Nephron (organoid): ENCODE results near the gene TTC1.

Experiments
- H3K27ac Mint-ChIP-seq, 3 experiments: 2 replicates each; pipeline ENCODE4 v1.8.0; 2020; ENCODE audit warnings: mixed read lengths in 3 of 3, mild to moderate bottlenecking in 2 of 3, moderate library complexity in 1 of 3
- H3K27me3 Mint-ChIP-seq: 2 replicates; pipeline ENCODE4 v1.8.0; 2021; ENCODE audit warnings: low read depth, mild to moderate bottlenecking, moderate library complexity, mixed read lengths
- H3K36me3 Mint-ChIP-seq: 2 replicates; pipeline ENCODE4 v1.8.0; 2020; ENCODE audit warnings: low read depth, mixed read lengths
- H3K4me1 Mint-ChIP-seq: 2 replicates; pipeline ENCODE4 v1.8.0; 2020; ENCODE audit warnings: mixed read lengths
- H3K4me3 Mint-ChIP-seq, 3 experiments: 2 replicates each; pipeline ENCODE4 v1.8.0; 2020; ENCODE audit warnings: mild to moderate bottlenecking in 3 of 3, mixed read lengths in 3 of 3, moderate library complexity in 2 of 3
- H3K9me3 Mint-ChIP-seq: 2 replicates; pipeline ENCODE4 v1.8.0; 2020; ENCODE audit warnings: mixed read lengths
- CTCF ChIP-seq, 3 experiments: fragments of 200-600 bp; sonication (generic); IDR thresholded peaks; one replicate each; pipeline ENCODE4 v1.5.0; 2021; ENCODE audit warnings: antibody characterized with exemption in 3 of 3; ENCODE audit not compliant: unreplicated experiment in 3 of 3

TTC1 gene

GRCh38 chr5:160040471-160040835 lies 31.5 kb downstream of the TTC1 start:
- Mint-ChIP-seq H3K9me3 (no peaks in the 10 kb centered on the region), H3K4me3 (no peak overlapping the region), H3K36me3 (peaks cover 65% of the 10 kb centered on the region), H3K27ac (no peak overlapping the region), H3K27me3 (no peaks in the 10 kb centered on the region), H3K4me1 (no peaks in the 10 kb centered on the region)
- TF ChIP-seq CTCF (IDR thresholded peaks at IDR 0.05; ENCODE audit: unreplicated experiment in 3 of 3): no peak

- TF ChIP-seq CTCF (IDR thresholded peaks at IDR 0.05; ENCODE audit: unreplicated experiment in 3 of 3): no peak
- no peaks in the 10 kb centered on the region for H3K9me3 Mint-ChIP-seq
- H3K4me1 Mint-ChIP-seq: peaks cover 4% of the 10 kb centered on the region
- H3K27me3 Mint-ChIP-seq: no peaks in the 10 kb centered on the region
- peaks cover 60% of the 10 kb centered on the region for H3K36me3 Mint-ChIP-seq
- no peak overlapping the region for H3K4me3 Mint-ChIP-seq
- H3K27ac Mint-ChIP-seq: no peak overlapping the region
Observed at GRCh38 chr5:160042671-160043070, 33.7 kb downstream of the TTC1 start.

DNA sequence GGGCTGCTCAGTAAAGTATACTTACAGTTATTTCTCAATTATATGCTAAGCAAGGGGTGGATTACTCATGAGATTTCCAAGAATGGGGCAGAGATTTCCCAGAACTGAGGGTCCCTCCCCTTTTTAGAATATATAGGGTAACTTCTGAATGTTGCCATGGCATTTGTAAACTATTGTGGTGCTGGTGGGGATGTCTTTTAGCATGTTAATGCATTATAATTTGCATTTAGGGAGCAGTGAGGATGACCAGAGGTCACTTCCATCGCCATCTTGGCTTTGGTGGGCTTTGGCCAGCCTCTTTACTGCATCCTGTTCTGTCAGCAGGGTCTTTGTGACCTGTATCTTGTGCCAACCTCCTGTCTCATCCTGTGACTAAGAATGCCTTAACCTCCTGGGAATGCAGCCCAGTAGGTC lies 35.5 kb downstream of the TTC1 start:
- no peaks in the 10 kb centered on the region for H3K27me3 Mint-ChIP-seq
- H3K27ac Mint-ChIP-seq: no peak overlapping the region
- H3K9me3 Mint-ChIP-seq: no peaks in the 10 kb centered on the region
- H3K4me1 Mint-ChIP-seq: peaks cover 4% of the 10 kb centered on the region
- H3K4me3 Mint-ChIP-seq: no peak overlapping the region
- H3K36me3 Mint-ChIP-seq: peaks cover 60% of the 10 kb centered on the region
- no peak for TF ChIP-seq CTCF (IDR thresholded peaks at IDR 0.05; ENCODE audit: unreplicated experiment in 3 of 3)

- Mint-ChIP-seq H3K36me3 (peaks cover 63% of the 10 kb centered on the region), H3K27me3 (no peaks in the 10 kb centered on the region), H3K4me3 (no peak overlapping the region), H3K9me3 (no peaks in the 10 kb centered on the region), H3K4me1 (peaks cover 4% of the 10 kb centered on the region), H3K27ac (no peak overlapping the region)
- TF ChIP-seq CTCF (IDR thresholded peaks at IDR 0.05; ENCODE audit: unreplicated experiment in 3 of 3): no peak
Observed at GRCh38 chr5:160044967-160045366, 36.0 kb downstream of the TTC1 start.

- no peak for TF ChIP-seq CTCF (IDR thresholded peaks at IDR 0.05; ENCODE audit: unreplicated experiment in 3 of 3)
- H3K27ac Mint-ChIP-seq: peak overlapping the region in 1 of 3 experiments; percentile 9
- no peaks in the 10 kb centered on the region for H3K27me3 Mint-ChIP-seq
- peaks cover 76% of the 10 kb centered on the region for H3K36me3 Mint-ChIP-seq
- H3K4me3 Mint-ChIP-seq: no peak overlapping the region
- peaks cover 4% of the 10 kb centered on the region for H3K4me1 Mint-ChIP-seq
- H3K9me3 Mint-ChIP-seq: no peaks in the 10 kb centered on the region
Observed at GRCh38 chr5:160047423-160047822, 38.5 kb downstream of the TTC1 start.

DNA sequence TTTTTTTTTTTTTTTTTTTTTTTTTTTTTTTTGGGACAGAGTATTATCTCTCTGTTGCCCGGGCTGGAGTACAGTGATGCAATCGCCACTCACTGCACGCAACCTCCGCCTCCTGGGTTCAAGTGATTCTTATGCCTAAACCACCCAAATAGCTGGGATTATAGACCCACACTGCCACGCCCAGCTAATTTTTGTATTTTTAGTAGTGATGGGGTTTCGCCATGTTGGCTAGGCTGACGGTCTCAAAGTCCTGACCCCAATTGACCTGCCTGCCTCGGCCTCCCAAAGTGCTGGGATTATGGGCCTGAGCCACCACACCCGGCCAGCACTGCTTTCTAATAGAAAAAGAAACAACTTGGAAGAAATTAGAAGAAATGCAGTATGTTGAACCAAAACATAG lies 39.2 kb downstream of the TTC1 start:
- Mint-ChIP-seq H3K27me3 (no peaks in the 10 kb centered on the region), H3K4me1 (peaks cover 4% of the 10 kb centered on the region), H3K36me3 (peaks cover 76% of the 10 kb centered on the region), H3K9me3 (no peaks in the 10 kb centered on the region), H3K27ac (no peak overlapping the region), H3K4me3 (no peak overlapping the region)
- no peak for TF ChIP-seq CTCF (IDR thresholded peaks at IDR 0.05; ENCODE audit: unreplicated experiment in 3 of 3)
